K562 (cell line): ENCODE results near the gene FDPS. TPM values are rescaled to one million over a fixed set of nuclear protein-coding genes. Genes with fewer than 3 reads are reported as not detected.

Source experiments
- DLX4 ChIP-seq: fragments of 250-450 bp; sonication (Bioruptor Pico); IDR thresholded peaks from 2 replicates; pipeline ENCODE4 v1.6.1; 2021; ENCODE audit warnings: mild to moderate bottlenecking
- DNMT1 ChIP-seq: fragments of 450-650 bp; IDR thresholded peaks from 2 replicates; pipeline ENCODE4 v1.6.1; 2016; ENCODE audit warnings: antibody characterized with exemption, mild to moderate bottlenecking
- HMG20B ChIP-seq: fragments of 250-450 bp; sonication (Bioruptor Pico); IDR thresholded peaks from 2 replicates; pipeline ENCODE4 v1.5.0; 2021; ENCODE audit warnings: mild to moderate bottlenecking
- NCOA2 ChIP-seq, 2 experiments: fragments of 450-650 bp; IDR thresholded peaks; 2 replicates each; pipeline ENCODE4 v1.6.1; 2018; ENCODE audit warnings: mild to moderate bottlenecking in 2 of 2, moderate library complexity in 1 of 2; ENCODE audit not compliant: partially characterized antibody in 2 of 2
- RBM17 ChIP-seq: fragments of 200-400 bp; formaldehyde crosslinking; IDR thresholded peaks from 2 replicates; pipeline ENCODE4 v1.6.1; 2017; ENCODE audit warnings: low read depth, mild to moderate bottlenecking, low read length, borderline replicate concordance
- SMAD4 ChIP-seq: fragments of 250-450 bp; sonication (Bioruptor Pico); conservative IDR thresholded peaks from 2 replicates; pipeline ENCODE4 v1.8.0; 2021; ENCODE audit warnings: inconsistent platforms, mild to moderate bottlenecking, moderate library complexity
- SMARCC2 ChIP-seq: fragments of 450-650 bp; IDR thresholded peaks from 2 replicates; pipeline ENCODE4 v1.6.1; 2017; ENCODE audit warnings: antibody characterized with exemption, moderate library complexity, mild to moderate bottlenecking, low read depth
- TGIF2 ChIP-seq: sonication (generic); formaldehyde crosslinking; IDR thresholded peaks from 2 replicates; pipeline ENCODE4 v1.8.1; 2022; ENCODE audit warnings: mild to moderate bottlenecking, missing genetic modification reagents, moderate library complexity
- TRIM24 ChIP-seq, 2 experiments: fragments of 450-650 bp; IDR thresholded peaks; 2 replicates each; pipeline ENCODE4 v1.6.1; 2016
- ZBTB1 ChIP-seq: sonication (generic); formaldehyde crosslinking; IDR thresholded peaks from 2 replicates; pipeline ENCODE4 v1.8.1; 2023; ENCODE audit warnings: missing genetic modification reagents, low read depth, mild to moderate bottlenecking, borderline replicate concordance
- ZNF121 ChIP-seq: sonication (generic); formaldehyde crosslinking; conservative IDR thresholded peaks from 2 replicates; pipeline ENCODE4 v1.8.0; 2022; ENCODE audit warnings: missing genetic modification reagents
- polyA plus RNA-seq, 8 experiments: library from polyadenylated mRNA; depleted of rRNA in 4 of 8; stranded (reverse) in 5 of 8; unstranded in 3 of 8; fragments of >200 nt; fragmentation: Nextera tagmentation in 2 of 8; fragmentation: Illumina TruSeq in 1 of 8; extraction: Ambion mirVana in 2 of 8; extraction: Trizol in 1 of 8; gene quantifications; 2 replicates each; pipeline versions ENCODE4 v1.2.1 to v1.2.3, GENCODE V29; 2011 to 2014; ENCODE audit warnings: inconsistent platforms in 1 of 8, missing spikeins in 1 of 8
- total RNA-seq, 7 experiments: library from RNA; depleted of rRNA in 6 of 7; stranded (reverse); fragments of >200 nt in 6 of 7; fragmentation: Illumina TruSeq in 2 of 7; extraction: Trizol in 2 of 7; gene quantifications; 2 replicates each; pipeline versions ENCODE4 v1.2.1 to v1.2.3, GENCODE V29; 2011 to 2021; ENCODE audit warnings: low replicate concordance in 1 of 7
- TF ChIP-seq, protein P1 (sequence below), 2 experiments: fragments of 450-650 bp; formaldehyde crosslinking in 1 of 2; IDR thresholded peaks; 2 replicates each; pipeline versions ENCODE4 v1.4.0 to v1.6.1; 2014 to 2020; ENCODE audit warnings: mild to moderate bottlenecking in 2 of 2, borderline replicate concordance in 1 of 2, low read depth in 1 of 2
- TF ChIP-seq, protein P2 (sequence below), 2 experiments: IDR thresholded peaks; 2 replicates each; pipeline ENCODE4 v1.6.1; 2011; ENCODE audit warnings: borderline replicate concordance in 1 of 2, control low read depth in 1 of 2, low read depth in 1 of 2, low read length in 1 of 2, mild to moderate bottlenecking in 1 of 2, mixed read lengths in 1 of 2, moderate library complexity in 1 of 2; ENCODE audit not compliant: insufficient read depth in 1 of 2, insufficient read length in 1 of 2, poor library complexity in 1 of 2, severe bottlenecking in 1 of 2; ENCODE audit errors: extremely low read depth in 1 of 2
- TF ChIP-seq, protein P3 (sequence below): sonication (generic); formaldehyde crosslinking; IDR thresholded peaks from 2 replicates; pipeline ENCODE4 v1.8.0; 2022; ENCODE audit warnings: mild to moderate bottlenecking, missing genetic modification reagents, borderline replicate concordance

FDPS gene
- total and polyA plus RNA-seq, 9 of the 15 experiments (the other 6 are each of a cell fraction or from before 2014, with no cell fraction given) = 247 to 884 (median 360) TPM

- TF ChIP-seq, protein P1, sequence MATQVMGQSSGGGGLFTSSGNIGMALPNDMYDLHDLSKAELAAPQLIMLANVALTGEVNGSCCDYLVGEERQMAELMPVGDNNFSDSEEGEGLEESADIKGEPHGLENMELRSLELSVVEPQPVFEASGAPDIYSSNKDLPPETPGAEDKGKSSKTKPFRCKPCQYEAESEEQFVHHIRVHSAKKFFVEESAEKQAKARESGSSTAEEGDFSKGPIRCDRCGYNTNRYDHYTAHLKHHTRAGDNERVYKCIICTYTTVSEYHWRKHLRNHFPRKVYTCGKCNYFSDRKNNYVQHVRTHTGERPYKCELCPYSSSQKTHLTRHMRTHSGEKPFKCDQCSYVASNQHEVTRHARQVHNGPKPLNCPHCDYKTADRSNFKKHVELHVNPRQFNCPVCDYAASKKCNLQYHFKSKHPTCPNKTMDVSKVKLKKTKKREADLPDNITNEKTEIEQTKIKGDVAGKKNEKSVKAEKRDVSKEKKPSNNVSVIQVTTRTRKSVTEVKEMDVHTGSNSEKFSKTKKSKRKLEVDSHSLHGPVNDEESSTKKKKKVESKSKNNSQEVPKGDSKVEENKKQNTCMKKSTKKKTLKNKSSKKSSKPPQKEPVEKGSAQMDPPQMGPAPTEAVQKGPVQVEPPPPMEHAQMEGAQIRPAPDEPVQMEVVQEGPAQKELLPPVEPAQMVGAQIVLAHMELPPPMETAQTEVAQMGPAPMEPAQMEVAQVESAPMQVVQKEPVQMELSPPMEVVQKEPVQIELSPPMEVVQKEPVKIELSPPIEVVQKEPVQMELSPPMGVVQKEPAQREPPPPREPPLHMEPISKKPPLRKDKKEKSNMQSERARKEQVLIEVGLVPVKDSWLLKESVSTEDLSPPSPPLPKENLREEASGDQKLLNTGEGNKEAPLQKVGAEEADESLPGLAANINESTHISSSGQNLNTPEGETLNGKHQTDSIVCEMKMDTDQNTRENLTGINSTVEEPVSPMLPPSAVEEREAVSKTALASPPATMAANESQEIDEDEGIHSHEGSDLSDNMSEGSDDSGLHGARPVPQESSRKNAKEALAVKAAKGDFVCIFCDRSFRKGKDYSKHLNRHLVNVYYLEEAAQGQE (IDR thresholded peaks at IDR 0.05; ENCODE audit: borderline replicate concordance) = peak; percentile 95
- TF ChIP-seq, protein P1 (CRISPR knock-in tag; IDR thresholded peaks at IDR 0.05; ENCODE audit: low read depth) = peak; percentile 69; the same call in 1 of the 2 replicates
- TF ChIP-seq ZBTB1 (CRISPR knock-in tag) = 0 out of 2 replicates have a peak, but pooled peaks have one; percentile 63
- TF ChIP-seq HMG20B (CRISPR knock-in tag) = no peak
- TF ChIP-seq, protein P2, sequence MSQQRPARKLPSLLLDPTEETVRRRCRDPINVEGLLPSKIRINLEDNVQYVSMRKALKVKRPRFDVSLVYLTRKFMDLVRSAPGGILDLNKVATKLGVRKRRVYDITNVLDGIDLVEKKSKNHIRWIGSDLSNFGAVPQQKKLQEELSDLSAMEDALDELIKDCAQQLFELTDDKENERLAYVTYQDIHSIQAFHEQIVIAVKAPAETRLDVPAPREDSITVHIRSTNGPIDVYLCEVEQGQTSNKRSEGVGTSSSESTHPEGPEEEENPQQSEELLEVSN (IDR thresholded peaks at IDR 0.05; ENCODE audit: borderline replicate concordance in 1 of 2, extremely low read depth in 1 of 2, insufficient read depth in 1 of 2, insufficient read length in 1 of 2, low read depth in 1 of 2, low read length in 1 of 2, poor library complexity in 1 of 2, severe bottlenecking in 1 of 2) = peak; percentile 45 to 48
- TF ChIP-seq ZNF121 (CRISPR knock-in tag) = no peak
- no peak for TF ChIP-seq DNMT1
- no peak for TF ChIP-seq DLX4 (CRISPR knock-in tag)
- no peak for TF ChIP-seq NCOA2 (IDR thresholded peaks at IDR 0.05; ENCODE audit: partially characterized antibody in 2 of 2)
- no peak for TF ChIP-seq TGIF2 (CRISPR knock-in tag)
- peak; percentile 56 for TF ChIP-seq SMAD4 (CRISPR knock-in tag)
- no peak for TF ChIP-seq SMARCC2
- 0 out of 4 replicates have a peak, but pooled peaks of 1 of the 2 experiments have one; percentile 20 for TF ChIP-seq TRIM24 (IDR thresholded peaks at IDR 0.05)
- TF ChIP-seq RBM17 = no peak
- TF ChIP-seq, protein P3, sequence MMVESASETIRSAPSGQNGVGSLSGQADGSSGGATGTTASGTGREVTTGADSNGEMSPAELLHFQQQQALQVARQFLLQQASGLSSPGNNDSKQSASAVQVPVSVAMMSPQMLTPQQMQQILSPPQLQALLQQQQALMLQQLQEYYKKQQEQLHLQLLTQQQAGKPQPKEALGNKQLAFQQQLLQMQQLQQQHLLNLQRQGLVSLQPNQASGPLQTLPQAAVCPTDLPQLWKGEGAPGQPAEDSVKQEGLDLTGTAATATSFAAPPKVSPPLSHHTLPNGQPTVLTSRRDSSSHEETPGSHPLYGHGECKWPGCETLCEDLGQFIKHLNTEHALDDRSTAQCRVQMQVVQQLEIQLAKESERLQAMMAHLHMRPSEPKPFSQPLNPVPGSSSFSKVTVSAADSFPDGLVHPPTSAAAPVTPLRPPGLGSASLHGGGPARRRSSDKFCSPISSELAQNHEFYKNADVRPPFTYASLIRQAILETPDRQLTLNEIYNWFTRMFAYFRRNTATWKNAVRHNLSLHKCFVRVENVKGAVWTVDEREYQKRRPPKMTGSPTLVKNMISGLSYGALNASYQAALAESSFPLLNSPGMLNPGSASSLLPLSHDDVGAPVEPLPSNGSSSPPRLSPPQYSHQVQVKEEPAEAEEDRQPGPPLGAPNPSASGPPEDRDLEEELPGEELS (CRISPR knock-in tag) = no peak
Observed at GRCh38 chr1:155322953-155323728, 14.5 kb downstream of the FDPS start (continued).
